ENCODE data around the gene DDR1.
"Not testable (repeated sequence)": the region's sequence is repeated elsewhere in the genome, so short reads cannot be mapped to it uniquely, and the experiment has no call there.

The DDR1 gene

GRCh38 chr6:30883685-30884520, at the start of gene DDR1:
TSS of gene DDR1 (plus strand) at chr6:30884519. CDS start at chr6:30888730, 4,211 bp downstream.
- peak; percentile 59 for DNase-seq (ENCODE audit: low read depth)

- DNase-seq (ENCODE audit: low read depth) = peak; percentile 34
Observed at GRCh38 chr6:30834646-30835045, 49.7 kb upstream of the DDR1 start.

- no peak for DNase-seq (ENCODE audit: low read depth)
Observed at GRCh38 chr6:30835576-30835975, 48.7 kb upstream of the DDR1 start.

- DNase-seq (ENCODE audit: low read depth) = peak; percentile 82
Observed at GRCh38 chr6:30836431-30836866, 47.9 kb upstream of the DDR1 start.

GRCh38 chr6:30836957-30837356, 47.4 kb upstream of the DDR1 start:
- DNase-seq (ENCODE audit: low read depth) = no peak

- no peak for DNase-seq (ENCODE audit: low read depth)
Observed at GRCh38 chr6:30837432-30837831, 46.9 kb upstream of the DDR1 start.

- no peak for DNase-seq (ENCODE audit: low read depth)
Observed at GRCh38 chr6:30837870-30838269, 46.4 kb upstream of the DDR1 start.

- DNase-seq (ENCODE audit: low read depth) = no peak
Observed at GRCh38 chr6:30839671-30840070, 44.6 kb upstream of the DDR1 start.

- DNase-seq (ENCODE audit: low read depth) = no peak
Observed at GRCh38 chr6:30840084-30840934, 44.0 kb upstream of the DDR1 start.

GRCh38 chr6:30840935-30841643, 43.2 kb upstream of the DDR1 start:
- DNase-seq (ENCODE audit: low read depth) = no peak

- no peak for DNase-seq (ENCODE audit: low read depth)
Observed at GRCh38 chr6:30841644-30842504, 42.4 kb upstream of the DDR1 start.

- DNase-seq (ENCODE audit: low read depth) = no peak
Observed at GRCh38 chr6:30842754-30843610, 41.3 kb upstream of the DDR1 start.

- DNase-seq (ENCODE audit: low read depth) = no peak
Observed at GRCh38 chr6:30843611-30843998, 40.7 kb upstream of the DDR1 start.

- DNase-seq (ENCODE audit: low read depth) = no peak
Observed at GRCh38 chr6:30844118-30844535, 40.2 kb upstream of the DDR1 start.

- DNase-seq (ENCODE audit: low read depth) = no peak
Observed at GRCh38 chr6:30845183-30845582, 39.1 kb upstream of the DDR1 start.

- no peak for DNase-seq (ENCODE audit: low read depth)
Observed at GRCh38 chr6:30847421-30847970, 36.8 kb upstream of the DDR1 start.

- DNase-seq (ENCODE audit: low read depth) = no peak
Observed at GRCh38 chr6:30847971-30848436, 36.3 kb upstream of the DDR1 start.

GRCh38 chr6:30849903-30850651, 34.2 kb upstream of the DDR1 start:
- no peak for DNase-seq (ENCODE audit: low read depth)

- DNase-seq (ENCODE audit: low read depth) = not testable (repeated sequence)
Observed at GRCh38 chr6:30852459-30852858, 31.9 kb upstream of the DDR1 start.

All from fibroblast of gingiva (primary cell).